Central memory CD8-positive, alpha-beta T cell (primary cell): Measurements from ENCODE around the gene CRMP1.

Experiments
- ATAC-seq: fragments of 150-1000 bp; cut with Tn5 transposase; replicated peaks from 2 replicates; pipeline ENCODE4 v1.10.0; 2022; ENCODE audit warnings: mild to moderate bottlenecking, moderate FRiP score, moderate number of reproducible peaks; ENCODE audit not compliant: poor library complexity, severe bottlenecking; ENCODE audit errors: extremely low read depth
- DNase-seq, 2 donors: peaks; one replicate each; pipeline ENCODE4 v3.0.0; 2021; ENCODE audit warnings: low spot score in 2 of 2
- H3K27ac Mint-ChIP-seq: one replicate; pipeline ENCODE4 v1.8.0; 2022; ENCODE audit warnings: low read depth, mild to moderate bottlenecking, moderate library complexity, mixed read lengths
- H3K27me3 Mint-ChIP-seq: one replicate; pipeline ENCODE4 v1.8.0; 2022; ENCODE audit warnings: mixed read lengths
- H3K36me3 Mint-ChIP-seq: one replicate; pipeline ENCODE4 v1.8.0; 2022; ENCODE audit warnings: mild to moderate bottlenecking, moderate library complexity, mixed read lengths; ENCODE audit not compliant: insufficient read depth
- H3K4me1 Mint-ChIP-seq: one replicate; pipeline ENCODE4 v1.8.0; 2022; ENCODE audit warnings: mixed read lengths
- H3K4me3 Mint-ChIP-seq: one replicate; pipeline ENCODE4 v1.8.0; 2022; ENCODE audit warnings: mild to moderate bottlenecking, moderate library complexity, mixed read lengths
- H3K9me3 Mint-ChIP-seq: one replicate; pipeline ENCODE4 v1.8.0; 2022; ENCODE audit warnings: mixed read lengths

CRMP1 gene

GRCh38 chr4:5893004-5893580, at the start of gene CRMP1:
Gene CRMP1, minus strand, starts transcription at chr4:5893086. Its CDS starts 117 bp downstream, at chr4:5892969.
- H3K9me3 Mint-ChIP-seq, result peaks cover 6% of the 10 kb centered on the region
- DNase-seq (no peak), ATAC-seq (no peak)
- H3K27ac Mint-ChIP-seq, result peak within 1 kb of the TSS; percentile 71
- H3K36me3 Mint-ChIP-seq, result peaks cover 6% of the 10 kb centered on the region
- H3K27me3 Mint-ChIP-seq, result peaks cover 81% of the 10 kb centered on the region
- H3K4me3 Mint-ChIP-seq, result peak within 1 kb of the TSS; percentile 19
- H3K4me1 Mint-ChIP-seq, result peaks cover 11% of the 10 kb centered on the region

DNA sequence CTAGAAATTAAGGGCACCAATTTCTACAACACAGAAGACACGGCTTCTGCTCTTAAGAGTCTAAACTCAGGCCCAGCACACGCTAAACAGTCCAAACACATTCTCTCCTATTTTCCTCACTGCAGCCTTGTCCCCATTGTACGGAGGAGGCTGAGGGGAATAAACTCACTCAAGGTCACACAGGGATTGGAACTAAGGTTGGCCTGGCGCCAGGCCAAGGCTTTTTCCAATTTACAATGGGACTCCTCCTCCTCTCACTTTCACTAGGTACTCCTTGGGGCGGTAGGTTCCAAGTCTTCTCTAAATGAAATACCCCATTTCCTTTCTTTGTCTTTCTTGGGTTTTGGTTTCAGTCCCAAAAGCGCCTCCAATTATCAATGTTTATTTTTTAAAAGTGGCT, 48.7 kb upstream of the CRMP1 start:
- Mint-ChIP-seq H3K9me3 (peaks cover 6% of the 10 kb centered on the region), H3K36me3 (no peaks in the 10 kb centered on the region), H3K4me3 (no peak overlapping the region), H3K4me1 (peaks cover 14% of the 10 kb centered on the region), H3K27ac (no peak overlapping the region), H3K27me3 (no peaks in the 10 kb centered on the region)
- no peak for DNase-seq
- ATAC-seq, result no peak

DNA sequence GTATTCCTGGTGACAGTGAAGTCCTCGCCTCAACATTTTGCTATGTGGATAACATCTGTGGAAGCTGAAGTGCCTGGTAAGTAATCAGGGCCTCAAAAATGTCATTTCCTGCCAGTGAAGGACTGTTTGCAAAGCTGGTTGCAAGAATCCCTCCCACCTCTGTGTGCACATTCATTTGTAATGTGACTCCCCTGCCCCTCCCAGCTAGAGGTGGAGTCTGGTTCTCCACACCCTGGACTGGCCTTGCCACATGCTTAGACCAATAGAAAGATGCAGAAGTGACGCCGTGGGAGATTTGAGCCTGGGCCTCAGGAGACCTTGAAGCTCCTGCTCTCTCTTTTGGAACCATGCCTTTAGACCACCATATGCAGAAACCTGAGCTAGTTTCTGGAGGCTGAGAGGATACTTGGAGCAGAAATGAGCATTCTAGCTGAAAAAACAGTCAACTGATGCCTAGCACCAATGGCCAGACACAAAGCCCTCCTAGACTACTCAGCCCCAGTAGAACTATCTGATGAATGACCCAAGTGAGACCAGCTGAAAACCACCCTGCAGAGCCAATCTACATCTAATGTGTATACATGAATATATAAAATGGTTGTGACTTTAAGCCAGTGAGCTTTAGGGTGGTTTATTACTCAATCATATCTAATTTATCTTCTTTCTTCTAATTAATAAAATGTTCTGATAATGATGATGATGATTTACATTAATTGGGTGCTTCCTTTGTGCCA, 47.8 kb upstream of the CRMP1 start:
- H3K27ac Mint-ChIP-seq, result no peak overlapping the region
- H3K9me3 Mint-ChIP-seq, result peaks cover 6% of the 10 kb centered on the region
- ATAC-seq (no peak), DNase-seq (no peak)
- H3K4me1 Mint-ChIP-seq, result peaks cover 14% of the 10 kb centered on the region
- H3K36me3 Mint-ChIP-seq, result no peaks in the 10 kb centered on the region
- no peak overlapping the region for H3K4me3 Mint-ChIP-seq
- no peaks in the 10 kb centered on the region for H3K27me3 Mint-ChIP-seq

DNA sequence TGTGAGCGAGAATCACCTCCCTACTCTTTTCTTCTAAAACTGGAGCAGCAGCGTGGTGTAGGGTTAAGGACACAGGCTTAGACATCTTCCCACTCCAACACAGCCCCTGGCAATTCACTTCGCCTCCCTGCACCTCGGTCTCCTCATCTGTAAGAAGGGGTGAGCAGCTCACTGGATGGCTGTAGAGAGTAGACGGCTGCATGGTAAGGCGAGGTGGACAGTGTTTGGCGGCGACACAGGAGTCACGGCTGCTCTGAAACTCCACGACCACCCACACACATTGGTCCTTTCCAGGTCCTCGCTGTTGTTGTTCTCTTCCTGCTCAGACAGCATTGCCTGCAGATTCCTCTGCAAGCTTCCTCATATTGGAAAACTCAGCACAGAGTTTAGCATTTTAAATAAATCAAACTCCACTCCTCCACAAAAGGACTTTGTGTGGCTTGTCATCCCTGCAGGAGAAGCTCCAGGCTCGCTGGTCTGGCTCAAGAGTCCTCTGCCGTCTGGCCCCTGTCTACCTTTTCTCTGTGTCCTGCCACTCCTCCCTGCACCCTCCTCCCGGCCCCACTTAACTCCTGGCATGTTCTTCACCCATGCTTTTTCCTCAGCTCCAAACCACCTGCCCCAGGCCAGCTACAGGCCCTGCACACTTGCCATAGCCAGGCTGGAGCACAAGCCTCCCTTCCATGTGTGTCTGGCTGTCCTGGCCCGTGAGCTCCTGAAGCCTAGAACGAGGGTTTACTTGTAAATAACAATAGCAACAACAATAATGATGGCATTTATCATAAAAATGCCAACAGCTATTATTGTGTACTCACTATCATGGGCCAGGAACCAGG, 41.3 kb upstream of the CRMP1 start:
- no peak overlapping the region for H3K27ac Mint-ChIP-seq
- ATAC-seq, result no peak
- H3K4me3 Mint-ChIP-seq, result no peak overlapping the region
- no peaks in the 10 kb centered on the region for H3K36me3 Mint-ChIP-seq
- no peak for DNase-seq
- H3K27me3 Mint-ChIP-seq, result peaks cover 7% of the 10 kb centered on the region
- no peaks in the 10 kb centered on the region for H3K9me3 Mint-ChIP-seq
- H3K4me1 Mint-ChIP-seq, result no peaks in the 10 kb centered on the region

GRCh38 chr4:5933116-5933515, 40.2 kb upstream of the CRMP1 start:
- no peak overlapping the region for H3K4me3 Mint-ChIP-seq
- DNase-seq, result no peak
- H3K36me3 Mint-ChIP-seq, result no peaks in the 10 kb centered on the region
- no peak for ATAC-seq
- no peaks in the 10 kb centered on the region for H3K4me1 Mint-ChIP-seq
- H3K27ac Mint-ChIP-seq, result no peak overlapping the region
- H3K27me3 Mint-ChIP-seq, result peaks cover 7% of the 10 kb centered on the region
- H3K9me3 Mint-ChIP-seq, result no peaks in the 10 kb centered on the region

DNA sequence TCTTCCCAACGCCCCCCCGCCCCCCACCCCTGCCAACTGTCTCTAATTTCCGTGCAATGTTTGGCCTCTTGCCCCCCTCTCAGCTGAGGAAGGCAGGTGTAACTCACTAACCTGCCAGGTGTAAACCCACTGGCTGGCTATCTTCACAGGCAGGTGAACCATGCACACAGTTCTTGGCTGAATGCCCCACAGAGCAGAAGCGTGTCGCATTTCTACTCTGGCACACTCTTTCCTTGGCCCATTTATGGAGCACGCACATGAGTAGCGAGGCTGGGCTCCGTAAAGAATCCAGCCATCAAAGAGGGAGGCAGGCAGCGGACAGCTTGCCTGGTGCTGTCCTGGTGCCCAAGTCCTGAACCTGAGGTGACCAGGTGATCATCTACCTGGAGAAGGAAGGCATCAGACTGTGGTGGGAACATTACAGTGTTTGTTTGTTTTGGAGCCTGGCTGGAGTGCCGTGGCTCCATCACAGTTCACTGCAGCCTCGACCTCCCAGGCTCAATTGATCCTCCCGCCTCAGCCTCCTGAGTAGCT, 39.2 kb upstream of the CRMP1 start:
- Mint-ChIP-seq H3K27ac (no peak overlapping the region), H3K4me1 (no peaks in the 10 kb centered on the region), H3K4me3 (no peak overlapping the region), H3K9me3 (no peaks in the 10 kb centered on the region), H3K36me3 (no peaks in the 10 kb centered on the region), H3K27me3 (peaks cover 7% of the 10 kb centered on the region)
- ATAC-seq, result no peak
- no peak for DNase-seq

DNA sequence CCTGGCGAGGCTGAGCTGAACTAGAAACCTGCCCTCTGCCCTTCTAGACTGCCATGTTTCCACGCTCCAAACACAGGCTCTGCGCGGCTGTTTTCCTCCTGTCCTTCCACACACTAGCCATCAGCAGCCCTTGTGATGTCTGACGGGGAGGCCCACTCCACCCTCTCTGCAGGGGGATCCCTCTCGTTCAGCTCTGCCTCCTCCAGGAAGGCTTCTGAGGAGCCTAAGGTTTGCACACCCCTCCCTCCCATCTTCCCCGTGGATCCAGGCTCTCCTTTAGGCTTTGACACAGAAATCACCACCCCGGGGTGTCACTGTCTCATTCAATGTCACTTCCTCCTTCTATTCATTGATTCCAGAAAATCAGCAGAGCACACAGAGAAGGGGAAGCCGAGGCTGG, 38.6 kb upstream of the CRMP1 start:
- DNase-seq (no peak), ATAC-seq (no peak)
- Mint-ChIP-seq H3K27ac (no peak overlapping the region), H3K4me3 (no peak overlapping the region), H3K4me1 (no peaks in the 10 kb centered on the region), H3K27me3 (peaks cover 7% of the 10 kb centered on the region), H3K36me3 (no peaks in the 10 kb centered on the region), H3K9me3 (no peaks in the 10 kb centered on the region)

GRCh38 chr4:5930876-5931275, 38.0 kb upstream of the CRMP1 start:
- Mint-ChIP-seq H3K4me3 (no peak overlapping the region), H3K27ac (no peak overlapping the region), H3K36me3 (no peaks in the 10 kb centered on the region), H3K27me3 (peaks cover 7% of the 10 kb centered on the region), H3K9me3 (no peaks in the 10 kb centered on the region), H3K4me1 (no peaks in the 10 kb centered on the region)
- DNase-seq (no peak), ATAC-seq (no peak)

GRCh38 chr4:5930456-5930855, 37.6 kb upstream of the CRMP1 start:
- Mint-ChIP-seq H3K4me3 (no peak overlapping the region), H3K4me1 (no peaks in the 10 kb centered on the region), H3K27ac (no peak overlapping the region), H3K36me3 (no peaks in the 10 kb centered on the region), H3K9me3 (no peaks in the 10 kb centered on the region), H3K27me3 (peaks cover 7% of the 10 kb centered on the region)
- DNase-seq (no peak), ATAC-seq (no peak)

DNA sequence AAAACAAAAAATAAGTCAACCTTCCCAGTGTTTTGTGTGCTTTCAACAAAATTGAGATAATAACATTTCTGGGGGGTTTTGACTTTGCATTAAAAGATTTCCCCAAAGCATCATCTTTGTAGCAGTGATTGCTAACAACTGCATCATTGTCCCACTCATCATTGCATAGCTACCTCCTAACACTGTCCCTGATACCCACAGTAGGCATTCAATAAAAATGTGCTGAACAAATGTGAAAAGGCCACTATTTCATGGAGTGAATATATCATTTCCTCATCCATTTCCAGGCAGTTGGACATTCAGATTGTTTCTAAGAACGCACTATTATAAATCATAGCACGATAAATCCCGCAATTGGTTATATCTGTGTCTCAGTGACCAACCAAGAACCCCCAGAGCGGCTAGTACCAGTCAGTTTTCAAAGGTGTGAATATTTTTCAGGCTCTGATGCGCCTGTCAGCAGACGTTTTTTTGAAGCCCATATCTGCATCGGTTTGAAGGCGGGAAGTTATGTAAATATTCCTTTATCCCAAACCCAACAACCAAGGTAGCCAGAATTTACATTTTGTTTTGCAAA, 36.0 kb upstream of the CRMP1 start:
- no peaks in the 10 kb centered on the region for H3K36me3 Mint-ChIP-seq
- no peak overlapping the region for H3K27ac Mint-ChIP-seq
- no peaks in the 10 kb centered on the region for H3K4me1 Mint-ChIP-seq
- no peaks in the 10 kb centered on the region for H3K9me3 Mint-ChIP-seq
- H3K4me3 Mint-ChIP-seq, result no peak overlapping the region
- H3K27me3 Mint-ChIP-seq, result peaks cover 7% of the 10 kb centered on the region
- no peak for ATAC-seq
- no peak for DNase-seq

GRCh38 chr4:5928274-5928673, 35.4 kb upstream of the CRMP1 start:
- Mint-ChIP-seq H3K27me3 (peaks cover 3% of the 10 kb centered on the region), H3K4me1 (no peaks in the 10 kb centered on the region), H3K4me3 (no peak overlapping the region), H3K36me3 (no peaks in the 10 kb centered on the region), H3K9me3 (no peaks in the 10 kb centered on the region), H3K27ac (no peak overlapping the region)
- DNase-seq (no peak), ATAC-seq (no peak)

DNA sequence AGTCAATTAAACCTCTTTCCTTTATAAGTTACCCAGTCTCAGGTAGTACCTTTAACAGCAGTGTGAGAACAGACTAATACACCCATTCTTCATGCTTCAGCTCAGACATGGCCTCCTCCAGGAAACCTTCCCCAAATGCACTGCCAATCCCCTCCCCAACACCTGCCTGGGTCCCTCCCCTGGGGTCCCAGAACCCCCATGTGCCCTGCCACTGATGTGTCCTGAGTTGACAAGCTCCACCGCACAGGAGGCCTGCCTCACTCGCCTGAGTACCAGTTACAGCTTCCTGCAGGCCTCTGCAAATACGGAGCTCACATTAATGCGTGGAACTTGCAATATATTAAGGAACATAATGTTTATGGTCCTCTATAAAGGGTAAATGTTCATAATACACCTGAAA, 34.9 kb upstream of the CRMP1 start:
- Mint-ChIP-seq H3K4me1 (no peaks in the 10 kb centered on the region), H3K36me3 (no peaks in the 10 kb centered on the region), H3K27ac (no peak overlapping the region), H3K4me3 (no peak overlapping the region), H3K9me3 (no peaks in the 10 kb centered on the region), H3K27me3 (peaks cover 6% of the 10 kb centered on the region)
- no peak for DNase-seq
- no peak for ATAC-seq
